GM12878 (cell line): Measurements from ENCODE around the gene MACROD2.

Experiments used
- CBFB ChIP-seq: IDR thresholded peaks from 2 replicates; pipeline ENCODE4 v1.6.1; 2016; ENCODE audit warnings: antibody characterized with exemption, low read depth
- CTCF ChIP-seq, 3 experiments: IDR thresholded peaks in 2 of 3; conservative IDR thresholded peaks in 1 of 3; 2 replicates each; pipeline ENCODE4 v1.5.1; 2011; ENCODE audit warnings: low read depth in 3 of 3, low read length in 3 of 3, mild to moderate bottlenecking in 3 of 3, control low read depth in 2 of 3, moderate library complexity in 2 of 3, inconsistent platforms in 1 of 3, mixed read lengths in 1 of 3; ENCODE audit not compliant: control insufficient read depth in 2 of 3, insufficient read depth in 1 of 3; ENCODE audit errors: extremely low read depth in 1 of 3
- E2F4 ChIP-seq: IDR thresholded peaks from 2 replicates; pipeline ENCODE4 v1.6.1; 2012; ENCODE audit warnings: low read depth, low read length, improper control_type of control experiment
- EZH2 ChIP-seq: IDR thresholded peaks from 2 replicates; pipeline ENCODE4 v1.6.1; 2012; ENCODE audit warnings: low read depth, mild to moderate bottlenecking, control low read depth, inconsistent platforms, low read length, borderline replicate concordance; ENCODE audit not compliant: control insufficient read depth
- GATAD2B ChIP-seq: fragments of 450-650 bp; conservative IDR thresholded peaks from 2 replicates; pipeline ENCODE4 v1.6.1; 2017; ENCODE audit warnings: low read depth, mild to moderate bottlenecking, moderate library complexity
- HDAC6 ChIP-seq: fragments of 200-600 bp; sonication (generic); IDR thresholded peaks from one replicate; pipeline ENCODE4 v1.8.0; 2017; ENCODE audit warnings: antibody characterized with exemption; ENCODE audit not compliant: unreplicated experiment
- JUND ChIP-seq: IDR thresholded peaks from 2 replicates; pipeline ENCODE4 v1.6.1; 2012; ENCODE audit warnings: low read depth, mild to moderate bottlenecking, low read length, improper control_type of control experiment, moderate library complexity
- MAX ChIP-seq: IDR thresholded peaks from 2 replicates; pipeline ENCODE4 v1.6.1; 2012; ENCODE audit warnings: low read depth, low read length, improper control_type of control experiment
- NRF1 ChIP-seq: conservative IDR thresholded peaks from 2 replicates; pipeline ENCODE4 v1.6.1; 2011; ENCODE audit warnings: mild to moderate bottlenecking, low read depth, low read length, improper control_type of control experiment
- POLR2A ChIP-seq: IDR thresholded peaks from 2 replicates; pipeline ENCODE4 v1.6.1; 2011; ENCODE audit warnings: low read depth, mild to moderate bottlenecking, low read length
- POLR2AphosphoS5 ChIP-seq: IDR thresholded peaks from 2 replicates; pipeline ENCODE4 v1.6.1; 2011; ENCODE audit warnings: mild to moderate bottlenecking, low read length, inconsistent platforms
- SIN3A ChIP-seq: IDR thresholded peaks from 2 replicates; pipeline ENCODE4 v1.6.1; 2012; ENCODE audit warnings: low read depth, low read length, improper control_type of control experiment
- TCF12 ChIP-seq: IDR thresholded peaks from 2 replicates; pipeline ENCODE4 v1.6.1; 2011; ENCODE audit warnings: low read depth, mild to moderate bottlenecking, low read length
- ZNF24 ChIP-seq: fragments of 450-650 bp; IDR thresholded peaks from 2 replicates; pipeline ENCODE4 v1.6.1; 2017; ENCODE audit warnings: antibody characterized with exemption, mild to moderate bottlenecking

GRCh38 chr20:14005996-14006395 lies 10.7 kb downstream of the MACROD2 start:
- TF ChIP-seq ZNF24 (no peak), CTCF (IDR thresholded peaks at IDR 0.05 in 2 of 3, conservative IDR thresholded peaks at IDR 0.05 in 1 of 3; ENCODE audit: control insufficient read depth in 2 of 3, extremely low read depth in 1 of 3, insufficient read depth in 1 of 3, low read depth in 3 of 3, low read length in 3 of 3) (no peak), E2F4 (no peak), EZH2 (no peak), HDAC6 (no peak), POLR2AphosphoS5 (no peak), POLR2A (no peak), TCF12 (no peak), SIN3A (no peak), NRF1 (no peak), JUND (no peak), CBFB (no peak), MAX (no peak), GATAD2B (no peak)
